Frontal cortex (tissue), 4 donors: ENCODE data around the gene TMEM187. TPM values are rescaled to one million over a fixed set of nuclear protein-coding genes. Genes with fewer than 3 reads are reported as not detected.
A peak's percentile ranks its signal among the peaks of the same experiment; 100 is the strongest.

Experiments used
- DNase-seq, 2 donors: peaks; one replicate each; pipeline ENCODE4 v3.0.0; 2012; ENCODE audit warnings: low spot score in 2 of 2
- FAIRE-seq: peaks from 2 replicates; lab custom pipeline; 2012; peaks lifted over from hg19 to GRCh38; lab: Jason Lieb, UNC
- total RNA-seq: library from RNA; depleted of rRNA; stranded (reverse); fragments of >200 nt; gene quantifications from one replicate; pipeline ENCODE4 v1.2.3, GENCODE V29; 2014
- donor health status: control.
- donor health status: control.
- donor health status: control.

The TMEM187 gene
- total RNA-seq, 1 donor from 2014 or later = 1.6 TPM

DNA sequence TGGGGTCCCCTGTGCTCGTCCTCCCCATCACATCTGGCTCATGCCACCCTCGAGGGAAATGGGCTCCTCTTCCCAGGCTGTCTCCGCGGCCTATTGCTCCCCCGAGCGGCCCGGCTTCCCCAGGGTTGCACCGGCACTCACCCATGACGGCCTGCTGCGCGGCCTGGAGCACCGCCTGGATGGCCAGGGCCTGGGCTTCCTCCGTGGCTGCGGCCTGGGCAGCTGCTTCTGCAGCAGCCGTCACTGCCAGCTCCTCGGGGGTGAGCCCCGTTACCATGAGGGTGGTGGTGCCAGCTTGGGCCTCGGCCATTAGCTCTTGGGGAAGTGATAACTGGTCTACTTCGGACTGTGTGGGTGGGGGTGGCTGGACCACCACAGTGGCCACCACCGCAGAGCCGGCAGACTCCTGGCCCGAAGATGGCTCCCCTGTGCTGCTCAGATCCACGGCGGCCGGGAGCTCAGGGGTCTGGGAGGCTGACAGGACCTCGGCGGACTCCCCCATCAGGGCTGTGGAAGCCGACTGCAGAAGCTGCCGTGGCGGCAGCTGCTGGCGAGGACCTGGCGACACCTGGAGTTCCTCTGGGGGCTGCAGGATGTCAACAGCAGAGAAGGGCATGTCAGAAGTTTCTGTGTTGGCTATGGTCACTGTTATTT, 20.1 kb upstream of the TMEM187 start:
- DNase-seq (no peak), FAIRE-seq (no peak)

GRCh38 chrX:153953342-153953830, 19.2 kb upstream of the TMEM187 start:
- DNase-seq = peak; percentile 82 to 87
- FAIRE-seq = no peak

- DNase-seq = no peak
- no peak for FAIRE-seq
Measured at GRCh38 chrX:153953892-153954557, 18.5 kb upstream of the TMEM187 start.

GRCh38 chrX:153954558-153955227, 17.9 kb upstream of the TMEM187 start:
- DNase-seq (no peak), FAIRE-seq (no peak)

GRCh38 chrX:153955228-153955732, 17.3 kb upstream of the TMEM187 start:
- FAIRE-seq (no peak), DNase-seq (no peak)

DNA sequence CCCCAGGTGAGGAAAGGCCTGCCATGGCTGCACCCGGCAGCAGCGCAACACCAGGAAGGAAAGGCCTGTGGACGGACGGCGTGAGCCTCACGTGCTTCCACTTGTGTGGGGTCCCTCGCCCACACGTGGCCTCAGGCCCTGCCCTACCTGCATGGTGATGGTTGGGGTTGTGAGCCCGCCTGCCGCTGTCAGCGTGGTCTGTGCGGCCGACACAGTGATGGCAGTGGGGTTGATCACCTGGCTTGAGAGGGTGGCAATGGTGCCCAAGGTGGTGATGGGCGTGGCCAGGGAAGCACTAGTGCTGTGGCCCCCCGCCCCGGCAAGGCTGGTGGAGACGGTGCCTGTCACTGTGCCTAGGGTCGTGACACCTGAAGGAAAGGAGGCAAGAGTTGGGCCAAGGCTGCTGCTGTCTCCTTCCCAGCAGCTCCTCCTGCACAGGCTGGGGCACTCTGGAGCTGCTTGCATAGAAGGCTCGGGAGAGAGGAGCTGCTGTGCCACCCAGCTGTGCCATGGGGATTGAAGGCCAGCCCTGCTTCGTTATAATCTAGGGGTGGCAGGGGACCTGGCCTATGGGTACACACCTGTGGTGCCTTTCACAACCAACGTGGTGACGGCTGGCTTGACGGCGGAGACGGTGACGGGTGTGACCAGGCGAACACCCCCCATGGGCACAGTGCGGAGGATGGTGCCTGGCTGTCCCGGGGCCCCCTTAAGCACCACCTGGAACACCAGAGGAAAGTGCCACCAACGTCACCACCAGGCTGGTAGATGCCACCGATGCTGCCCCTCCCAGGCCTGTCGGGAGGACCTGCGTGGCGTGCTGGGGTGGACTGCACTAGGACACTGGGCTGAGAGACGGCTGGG, 16.3 kb upstream of the TMEM187 start:
- FAIRE-seq (no peak), DNase-seq (no peak)

- no peak for DNase-seq
- no peak for FAIRE-seq
Measured at GRCh38 chrX:153957224-153957623, 15.3 kb upstream of the TMEM187 start.

DNA sequence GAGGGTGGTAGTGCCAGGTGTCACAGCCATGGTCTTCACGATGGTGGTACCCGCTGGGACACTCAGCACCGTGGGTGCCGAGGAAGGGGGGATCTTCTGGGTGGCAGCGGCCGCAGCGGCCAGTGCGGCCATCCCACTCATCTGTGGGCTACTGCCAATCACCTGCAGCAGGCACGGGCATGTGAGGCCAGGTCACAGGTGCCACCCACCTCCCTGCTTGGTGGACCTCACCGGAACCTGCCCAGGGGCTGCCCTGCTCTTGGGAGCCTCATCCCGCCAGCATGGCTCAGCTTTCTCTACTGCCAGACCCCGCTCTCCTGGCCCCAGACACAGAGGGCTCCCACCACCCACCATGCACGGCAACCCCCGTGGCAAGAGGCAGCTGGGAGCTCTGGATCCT, 13.9 kb upstream of the TMEM187 start:
- DNase-seq = no peak
- no peak for FAIRE-seq

- no peak for DNase-seq
- FAIRE-seq = no peak
Measured at GRCh38 chrX:153959649-153960048, 12.9 kb upstream of the TMEM187 start.

- no peak for FAIRE-seq
Measured at GRCh38 chrX:153960077-153960476, 12.5 kb upstream of the TMEM187 start.

DNA sequence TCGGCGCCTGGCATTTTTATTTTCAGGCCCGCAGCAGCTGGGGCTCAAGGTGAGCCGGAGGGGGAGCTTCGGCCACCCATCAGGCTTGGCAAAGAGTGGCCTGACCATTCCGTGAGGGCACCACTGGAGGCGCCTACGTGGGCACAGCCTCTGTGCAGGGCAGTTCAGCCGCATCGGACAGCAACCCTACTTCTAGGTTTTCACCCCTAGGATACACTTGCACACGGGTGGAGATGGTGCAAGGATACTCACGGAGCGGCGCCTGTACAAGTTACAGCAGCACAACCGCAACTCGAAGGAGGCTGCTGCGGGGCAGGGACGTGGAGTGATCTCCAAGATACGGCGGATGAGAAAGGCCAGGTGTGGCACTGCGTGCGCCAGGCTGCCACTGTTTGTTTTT, 11.8 kb upstream of the TMEM187 start:
- FAIRE-seq (no peak), DNase-seq (no peak)

More at GRCh38 chrX:153960077-153960476, 12.5 kb upstream of the TMEM187 start:
- no peak for DNase-seq

- no peak for DNase-seq
- no peak for FAIRE-seq
Measured at GRCh38 chrX:153961292-153961691, 11.3 kb upstream of the TMEM187 start.

DNA sequence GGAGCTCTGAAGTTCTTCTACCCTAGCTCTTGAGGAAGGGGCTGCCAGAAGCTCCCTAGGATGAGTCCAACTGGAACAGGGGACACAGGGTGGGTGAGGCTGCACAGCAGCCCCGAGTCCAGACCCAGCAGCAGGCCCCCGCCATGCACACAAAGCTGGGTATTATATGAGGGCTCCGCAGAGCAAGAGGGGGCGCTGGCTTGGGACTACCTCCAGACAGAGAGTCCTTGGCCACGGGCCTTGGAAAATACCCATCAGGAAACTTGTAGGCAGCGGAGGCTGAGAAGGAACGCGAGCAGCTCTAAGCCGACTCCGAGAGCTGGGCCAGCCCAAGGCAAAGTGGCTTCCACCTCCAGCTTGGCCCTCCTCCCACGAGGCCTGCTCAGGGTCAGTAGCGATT, 9.0 kb upstream of the TMEM187 start:
- DNase-seq = no peak
- FAIRE-seq = no peak

DNA sequence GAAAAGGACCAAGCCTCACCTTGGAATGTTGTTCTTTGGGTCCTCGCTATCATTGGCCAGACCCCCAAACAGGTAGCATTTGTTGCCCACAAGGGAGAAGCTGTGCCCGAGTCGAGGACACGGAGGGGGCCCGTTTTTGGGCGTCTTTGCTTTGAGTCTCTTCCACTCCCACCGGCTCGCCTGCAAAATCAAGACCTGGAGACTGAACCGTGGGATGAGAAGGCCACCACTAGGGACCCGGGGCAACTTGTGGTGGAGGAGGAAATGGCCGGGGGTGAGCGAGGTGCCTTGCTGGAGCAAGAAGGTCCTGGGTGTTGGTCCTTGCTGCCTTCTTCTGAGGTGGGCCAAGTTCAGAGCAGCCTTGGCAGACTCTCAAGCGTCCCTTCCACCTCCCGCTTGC, 8.4 kb upstream of the TMEM187 start:
- no peak for FAIRE-seq
- DNase-seq = no peak

DNA sequence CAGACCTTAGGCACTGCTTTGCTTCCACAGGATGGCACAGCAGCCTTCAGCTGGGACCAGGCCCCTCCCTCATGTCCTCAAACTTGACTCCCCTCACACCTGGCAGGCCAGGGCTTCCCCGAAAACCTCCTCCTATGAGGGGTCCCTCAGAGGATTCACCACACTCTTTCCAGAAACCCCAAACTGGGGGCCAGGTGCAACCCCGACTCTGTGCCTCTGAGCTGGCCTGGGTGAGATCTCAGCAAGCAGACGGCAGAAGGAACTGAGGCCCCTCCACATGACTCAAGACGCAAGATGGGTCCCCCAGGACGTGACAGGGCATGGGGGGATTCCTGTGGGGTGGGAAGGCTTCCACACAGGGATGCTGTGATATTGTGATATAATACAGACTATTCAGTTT, 7.1 kb upstream of the TMEM187 start:
- FAIRE-seq (no peak), DNase-seq (no peak)

DNA sequence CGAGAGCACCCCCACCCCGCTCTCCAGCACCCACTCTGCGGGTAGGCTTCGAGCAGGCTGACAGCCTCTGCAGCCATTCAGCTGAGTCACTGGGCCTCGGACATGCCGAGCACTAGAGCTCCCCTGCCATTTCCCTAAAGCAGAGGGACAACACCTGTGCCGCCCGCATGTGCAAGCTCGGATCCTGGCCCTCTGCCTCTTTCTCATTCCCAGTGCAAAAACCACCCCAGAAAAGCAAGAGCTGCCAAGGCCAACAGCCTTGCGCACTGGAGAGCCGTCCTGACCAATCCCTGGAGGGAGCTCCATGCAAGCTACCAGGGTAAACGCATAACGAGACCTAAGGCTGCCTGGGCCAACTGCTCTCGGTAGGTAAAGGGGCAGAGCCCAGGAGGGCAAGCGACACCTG, 6.3 kb upstream of the TMEM187 start:
- DNase-seq (no peak), FAIRE-seq (no peak)

GRCh38 chrX:153966841-153967535, 5.6 kb upstream of the TMEM187 start:
- DNase-seq (no peak), FAIRE-seq (no peak)

DNA sequence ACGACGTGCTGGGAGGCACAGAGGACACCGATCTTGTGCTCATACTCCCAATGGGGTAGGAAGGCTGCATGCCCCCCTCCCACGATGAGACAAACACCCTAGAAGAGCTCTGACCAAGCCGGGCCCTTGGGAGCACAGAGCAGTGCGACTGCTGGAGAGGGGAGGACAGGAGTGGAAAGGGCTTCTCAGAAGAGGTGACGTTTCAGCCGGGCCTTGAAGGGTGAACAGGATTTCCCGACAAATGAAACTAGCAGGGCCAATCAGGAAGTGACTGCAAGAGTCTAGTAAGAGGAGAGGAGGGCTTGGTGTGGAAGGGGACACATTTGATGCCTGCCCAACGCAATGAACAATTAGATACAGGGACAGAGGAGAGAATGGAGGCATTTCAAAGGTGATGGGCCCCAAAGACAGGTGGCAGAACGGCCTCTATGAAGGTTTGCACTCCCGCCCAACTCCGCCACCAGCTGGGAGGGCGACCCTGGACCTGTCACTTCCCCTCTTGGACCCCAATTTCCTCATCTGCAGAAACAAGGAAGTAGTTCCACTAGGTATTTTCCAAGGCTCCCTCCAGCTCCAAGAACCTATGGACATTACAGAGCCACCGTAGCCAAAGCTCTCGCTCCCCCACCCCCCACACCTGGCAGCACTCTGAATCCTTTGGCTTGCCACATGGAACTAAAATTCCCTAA, 4.9 kb upstream of the TMEM187 start:
- FAIRE-seq = no peak
- no peak for DNase-seq

DNA sequence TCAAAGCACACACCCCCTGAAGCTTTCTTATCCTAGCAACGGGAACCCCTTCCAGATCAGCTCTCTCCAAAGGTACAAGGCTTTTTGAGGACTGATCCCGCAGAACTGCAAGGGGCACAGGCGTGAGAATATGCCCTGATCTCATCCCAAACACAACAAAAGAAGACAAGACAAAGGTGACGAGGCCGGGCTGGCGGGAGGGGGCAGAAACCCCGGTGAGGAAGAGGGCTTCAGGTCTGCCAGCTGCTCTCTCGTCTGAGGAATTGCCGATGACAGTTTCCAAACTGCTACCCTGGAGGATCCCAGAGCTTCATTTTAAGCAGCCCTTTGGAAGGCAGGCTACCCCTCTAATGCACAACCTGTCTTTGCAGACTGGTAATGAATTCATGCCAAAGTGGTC, 4.3 kb upstream of the TMEM187 start:
- FAIRE-seq (no peak), DNase-seq (no peak)
